Glomerular visceral epithelial cell (primary cell): ENCODE data around the gene PRICKLE2.

Experiments
- DNase-seq: peaks from one replicate; pipeline ENCODE4 v3.0.0-alpha.2; 2016; ENCODE audit errors: extremely low spot score

PRICKLE2 gene

GRCh38 chr3:64133987-64134386 lies 91.3 kb downstream of the PRICKLE2 start:
- DNase-seq, result no peak

GRCh38 chr3:64133272-64133671 lies 92.0 kb downstream of the PRICKLE2 start:
- DNase-seq, result no peak

GRCh38 chr3:64131725-64132469 lies 93.4 kb downstream of the PRICKLE2 start:
- DNase-seq, result no peak

- DNase-seq, result no peak
Observed at GRCh38 chr3:64130436-64130835, 94.8 kb downstream of the PRICKLE2 start.

- no peak for DNase-seq
Observed at GRCh38 chr3:64129581-64129980, 95.7 kb downstream of the PRICKLE2 start.

GRCh38 chr3:64129106-64129505 lies 96.2 kb downstream of the PRICKLE2 start:
- no peak for DNase-seq

- no peak for DNase-seq
Observed at GRCh38 chr3:64125561-64125960, 99.7 kb downstream of the PRICKLE2 start.

GRCh38 chr3:64123931-64124330 lies 101.3 kb downstream of the PRICKLE2 start:
- DNase-seq, result no peak

GRCh38 chr3:64122476-64122875 lies 102.8 kb downstream of the PRICKLE2 start:
- no peak for DNase-seq

- no peak for DNase-seq
Observed at GRCh38 chr3:64121750-64122311, 103.4 kb downstream of the PRICKLE2 start.

GRCh38 chr3:64120876-64121275 lies 104.4 kb downstream of the PRICKLE2 start:
- no peak for DNase-seq

GRCh38 chr3:64117483-64117882 lies 107.8 kb downstream of the PRICKLE2 start:
- no peak for DNase-seq

GRCh38 chr3:64114651-64115050 lies 110.6 kb downstream of the PRICKLE2 start:
- no peak for DNase-seq

- no peak for DNase-seq
Observed at GRCh38 chr3:64111872-64112271, 113.4 kb downstream of the PRICKLE2 start.

GRCh38 chr3:64111083-64111482 lies 114.2 kb downstream of the PRICKLE2 start:
- no peak for DNase-seq

- no peak for DNase-seq
Observed at GRCh38 chr3:64110071-64110470, 115.2 kb downstream of the PRICKLE2 start.

- DNase-seq, result no peak
Observed at GRCh38 chr3:64109438-64109837, 115.8 kb downstream of the PRICKLE2 start.

- DNase-seq, result no peak
Observed at GRCh38 chr3:64108784-64109317, 116.4 kb downstream of the PRICKLE2 start.

- DNase-seq, result no peak
Observed at GRCh38 chr3:64108231-64108630, 117.0 kb downstream of the PRICKLE2 start.

GRCh38 chr3:64107190-64107589 lies 118.1 kb downstream of the PRICKLE2 start:
- DNase-seq, result no peak

- no peak for DNase-seq
Observed at GRCh38 chr3:64105816-64106215, 119.5 kb downstream of the PRICKLE2 start.

- DNase-seq, result peak; percentile 57
Observed at GRCh38 chr3:64104691-64105111, 120.6 kb downstream of the PRICKLE2 start.

GRCh38 chr3:64104006-64104405 lies 121.3 kb downstream of the PRICKLE2 start:
- DNase-seq, result no peak
